Measurements from ENCODE around the gene HOXC12. TPM values are rescaled to one million over a fixed set of nuclear protein-coding genes. Genes with fewer than 3 reads are reported as not detected.
A peak's percentile ranks its signal among the peaks of the same experiment; 100 is the strongest.

Gene HOXC12
- total RNA-seq, 2 experiments from 2014 or later: not detected

GRCh38 chr12:53965281-53966084 lies 10.8 kb downstream of the HOXC12 start:
- Histone ChIP-seq H3K9me2 (ENCODE audit: insufficient read depth, low read length) (no peaks in the 10 kb centered on the region), H3K79me2 (ENCODE audit: insufficient read depth, low read depth, low read length) (no peaks in the 10 kb centered on the region), H3K4me2 (ENCODE audit: low read length) (peak overlapping the region; percentile 46), H3K9me3 (ENCODE audit: low read length) (no peaks in the 10 kb centered on the region), H3K4me1 (ENCODE audit: insufficient read depth, low read length, poor library complexity, severe bottlenecking) (peaks cover 14% of the 10 kb centered on the region), H3K36me3 (ENCODE audit: insufficient read depth, low read length) (no peaks in the 10 kb centered on the region), H4K20me1 (ENCODE audit: insufficient read depth, low read length) (no peaks in the 10 kb centered on the region), H2AFZ (ENCODE audit: low read length) (0 out of 2 replicates have a peak overlapping the region, but pooled peaks have one; percentile 16), H3K27ac (ENCODE audit: low read depth, low read length, poor library complexity, severe bottlenecking) (no peak overlapping the region), H3K4me3 (ENCODE audit: low read depth, low read length, poor library complexity, severe bottlenecking) (peak overlapping the region; percentile 1)
- POLR2A ChIA-PET: interaction anchor here (1.1 kb wide), 1 partner anchor 10 kb away, joined by 3 read pairs; no protein-coding TSS in a partner anchor
- no TSS peak for BruUV-seq (replicated peaks)
- CTCF ChIA-PET (ENCODE audit: unreplicated experiment): no interaction called here
- intact Hi-C loops (cut with micrococcal nuclease; ENCODE audit: unreplicated experiment): no loop called here
- DNase-seq (ENCODE audit: low spot score): no peak
- TF ChIP-seq CTCF (conservative IDR thresholded peaks at IDR 0.05; ENCODE audit: low read length): no peak
- TF ChIP-seq EZH2phosphoT487 (IDR thresholded peaks at IDR 0.05; ENCODE audit: borderline replicate concordance, low read depth, low read length): no peak

DNA sequence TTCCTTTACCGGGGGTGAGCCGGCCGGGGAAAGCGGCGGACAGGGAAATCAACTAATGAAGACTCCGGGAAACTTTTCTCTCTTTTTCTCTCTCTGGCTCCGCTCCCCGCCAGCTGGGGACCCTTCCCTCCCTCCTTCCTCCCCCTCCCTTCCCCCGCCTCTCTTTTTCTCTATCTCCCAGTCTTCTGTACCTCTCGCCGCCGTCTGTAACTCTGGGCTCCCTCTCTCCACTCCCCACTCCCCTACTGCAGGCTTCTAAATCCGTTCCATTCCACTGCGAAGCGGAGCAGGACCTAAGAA lies 11.3 kb downstream of the HOXC12 start:
- Histone ChIP-seq H4K20me1 (ENCODE audit: insufficient read depth, low read length) (no peaks in the 10 kb centered on the region), H3K79me2 (ENCODE audit: insufficient read depth, low read depth, low read length) (no peaks in the 10 kb centered on the region), H3K4me1 (ENCODE audit: insufficient read depth, low read length, poor library complexity, severe bottlenecking) (peaks cover 14% of the 10 kb centered on the region), H3K27ac (ENCODE audit: low read depth, low read length, poor library complexity, severe bottlenecking) (no peak overlapping the region), H3K4me2 (ENCODE audit: low read length) (peak overlapping the region; percentile 46), H3K9me2 (ENCODE audit: insufficient read depth, low read length) (no peaks in the 10 kb centered on the region), H3K9me3 (ENCODE audit: low read length) (no peaks in the 10 kb centered on the region), H3K36me3 (ENCODE audit: insufficient read depth, low read length) (no peaks in the 10 kb centered on the region), H2AFZ (ENCODE audit: low read length) (0 out of 2 replicates have a peak overlapping the region, but pooled peaks have one; percentile 16), H3K4me3 (ENCODE audit: low read depth, low read length, poor library complexity, severe bottlenecking) (peak overlapping the region; percentile 1)
- intact Hi-C loops (cut with micrococcal nuclease; ENCODE audit: unreplicated experiment): no loop called here
- CTCF ChIA-PET (ENCODE audit: unreplicated experiment): no interaction called here
- no peak for DNase-seq (ENCODE audit: low spot score)
- no TSS peak for BruUV-seq (replicated peaks)
- TF ChIP-seq CTCF (conservative IDR thresholded peaks at IDR 0.05; ENCODE audit: low read length): no peak
- TF ChIP-seq EZH2phosphoT487 (IDR thresholded peaks at IDR 0.05; ENCODE audit: borderline replicate concordance, low read depth, low read length): no peak
- POLR2A ChIA-PET: interaction anchor here (0.6 kb wide), 1 partner anchor 1655 kb away, joined by 4 read pairs; no protein-coding TSS in a partner anchor

Data from OCI-LY7 (cell line).